Cardiac septum (tissue), 1 donor: ENCODE results near the gene ARPC5L. TPM values are rescaled to one million over a fixed set of nuclear protein-coding genes. Genes with fewer than 3 reads are reported as not detected.
"Not testable (repeated sequence)": the region's sequence is repeated elsewhere in the genome, so short reads cannot be mapped to it uniquely, and the experiment has no call there.

ENCODE experiments used
- DNase-seq: peaks from one replicate; pipeline ENCODE4 v3.0.0-alpha.2; 2020; ENCODE audit warnings: low spot score
- intact Hi-C: fragments of 100-400 bp; cut with DNase I; formaldehyde crosslinking; loops from one replicate; pipeline ENCODE4 v1.14.0; 2022
- total RNA-seq: library from RNA; stranded (reverse); fragmentation: NEBNext Ultra II Directional; extraction: Animal tissue kit (Norgen Biotek cat#: 25700); gene quantifications from one replicate; pipeline ENCODE4 v1.2.1, GENCODE V29; 2021
- donor health status: DM: no; HTN: no; CAD: no.

Gene ARPC5L
- total RNA-seq, 1 donor from 2014 or later, result 53.8 TPM

DNA sequence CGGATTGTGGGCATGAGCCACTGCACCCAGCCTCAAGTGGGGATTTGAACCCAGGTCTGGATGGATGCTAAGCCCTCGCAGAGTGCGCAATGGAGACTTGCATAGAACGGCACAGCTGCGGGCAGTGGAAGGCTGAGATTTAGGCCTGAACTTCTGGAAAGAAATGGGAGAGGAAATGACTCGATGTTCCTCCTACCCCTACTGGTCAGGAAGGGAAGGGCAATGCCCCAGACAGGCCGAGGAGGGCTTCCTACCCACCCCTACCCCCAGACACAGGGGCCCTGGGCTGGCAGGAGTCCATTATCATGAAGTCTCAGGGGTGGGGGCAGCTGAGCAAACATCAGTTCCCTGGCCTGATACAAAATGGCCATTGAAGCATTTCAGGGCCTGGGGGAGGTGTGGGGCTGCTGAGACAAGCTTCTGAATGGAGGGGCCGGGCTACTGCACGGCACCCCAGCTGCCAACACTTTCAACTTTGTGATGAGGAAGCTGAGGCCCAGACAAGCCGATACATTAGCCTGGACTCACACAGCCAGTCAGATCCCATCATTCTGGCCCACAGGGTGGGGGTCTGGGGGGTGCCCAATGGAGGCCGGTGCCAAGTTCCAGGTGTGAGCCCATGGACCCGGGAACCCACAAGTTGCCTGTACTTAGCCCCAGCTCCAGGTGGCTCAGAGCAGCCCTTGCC is 22.2 kb upstream of the ARPC5L start:
- intact Hi-C loops, result no loop called here

DNA sequence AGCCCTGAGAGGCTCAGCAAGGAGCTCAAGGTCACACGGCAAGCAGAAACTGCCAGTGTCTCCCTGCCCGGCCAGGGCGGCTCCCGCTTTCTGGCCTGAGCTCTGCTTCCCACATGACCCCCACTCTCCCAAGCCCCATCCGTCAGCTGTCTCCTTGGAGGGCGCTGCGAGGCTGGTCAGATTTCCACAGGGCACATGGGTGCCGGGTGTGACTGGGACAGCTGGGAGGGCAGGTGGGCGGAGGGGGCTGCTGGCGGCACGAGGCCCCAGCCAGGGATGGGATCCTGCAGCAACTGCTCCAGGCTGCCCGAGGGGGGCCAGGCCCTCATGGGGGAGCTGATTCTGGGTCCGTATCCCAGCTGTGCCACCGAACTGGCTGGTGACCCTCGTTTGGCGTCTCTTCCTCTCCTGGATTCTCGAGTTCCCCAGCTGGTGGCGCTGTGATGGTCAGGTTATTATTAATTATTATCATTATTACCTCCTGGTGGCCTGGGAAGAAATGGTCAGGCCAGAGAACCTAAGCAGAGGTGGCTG is 21.6 kb upstream of the ARPC5L start:
- DNase-seq, result no peak
- intact Hi-C loops, result no loop called here

More for the DNA sequence above, 22.2 kb upstream of the ARPC5L start:
- DNase-seq, result no peak

DNA sequence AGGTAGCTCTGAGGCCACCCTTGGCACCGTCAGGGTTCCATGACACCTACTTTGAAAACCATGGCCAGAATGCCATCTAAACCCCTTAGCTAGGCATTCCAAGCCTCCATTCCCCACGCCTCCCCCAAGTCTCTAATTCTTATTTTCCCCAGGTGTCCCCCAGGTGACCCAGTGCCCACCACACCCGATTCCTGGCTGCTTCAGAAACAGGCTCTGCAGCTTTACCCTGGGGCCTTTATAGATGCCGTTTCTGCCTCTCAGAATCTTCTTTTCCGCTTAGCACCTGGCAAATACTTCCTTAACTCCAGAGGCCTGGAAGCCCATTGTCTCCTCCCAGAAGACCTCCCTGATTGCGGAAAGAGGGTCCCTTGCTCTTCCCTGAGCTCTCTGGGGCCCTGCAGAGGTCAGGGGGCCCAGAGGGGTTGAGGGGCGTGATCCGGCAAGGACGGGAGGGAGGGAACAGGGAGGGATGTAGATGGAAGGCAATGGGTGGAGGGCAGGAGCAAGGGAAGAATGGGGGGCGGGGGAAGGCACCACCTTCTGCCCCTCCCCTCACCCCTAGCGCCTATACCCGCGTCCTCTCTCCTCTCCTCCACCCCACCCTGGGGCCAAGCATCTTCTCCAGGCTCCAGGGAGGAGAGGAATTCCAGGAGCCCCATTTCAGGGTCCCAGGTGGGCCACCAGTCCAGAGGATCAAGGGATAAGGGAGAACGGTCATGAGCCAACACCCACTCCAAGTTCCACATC is 20.7 kb upstream of the ARPC5L start:
- no peak for DNase-seq
- intact Hi-C loops, result no loop called here

DNA sequence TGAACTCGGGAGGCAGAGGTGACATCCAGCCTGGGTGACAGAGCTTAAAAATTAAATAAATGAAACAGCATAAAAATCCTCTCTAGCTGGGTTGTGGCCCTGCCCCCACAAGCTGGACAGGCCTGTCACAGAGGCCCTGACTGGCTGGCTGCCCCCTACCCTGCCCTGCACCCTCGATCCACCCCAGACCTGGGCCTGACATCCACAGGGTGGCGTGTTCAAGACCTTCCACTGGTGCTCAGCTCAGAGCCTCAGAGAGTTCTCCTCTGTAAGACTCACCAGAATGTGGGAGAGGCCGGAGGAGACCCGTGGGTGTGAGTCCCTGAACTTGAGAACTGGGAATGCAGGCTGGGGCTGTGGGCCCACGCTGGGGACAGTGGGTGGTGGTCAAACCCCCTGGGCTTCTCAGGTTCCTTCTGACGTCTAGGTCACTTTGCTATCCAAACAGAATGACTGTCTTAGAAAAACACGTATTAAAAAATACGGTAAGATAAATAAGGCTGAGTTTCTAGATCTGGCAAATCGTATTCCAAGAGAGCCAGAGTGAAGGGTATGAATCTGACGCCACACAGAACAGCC is 18.4 kb upstream of the ARPC5L start:
- intact Hi-C loops, result no loop called here

DNA sequence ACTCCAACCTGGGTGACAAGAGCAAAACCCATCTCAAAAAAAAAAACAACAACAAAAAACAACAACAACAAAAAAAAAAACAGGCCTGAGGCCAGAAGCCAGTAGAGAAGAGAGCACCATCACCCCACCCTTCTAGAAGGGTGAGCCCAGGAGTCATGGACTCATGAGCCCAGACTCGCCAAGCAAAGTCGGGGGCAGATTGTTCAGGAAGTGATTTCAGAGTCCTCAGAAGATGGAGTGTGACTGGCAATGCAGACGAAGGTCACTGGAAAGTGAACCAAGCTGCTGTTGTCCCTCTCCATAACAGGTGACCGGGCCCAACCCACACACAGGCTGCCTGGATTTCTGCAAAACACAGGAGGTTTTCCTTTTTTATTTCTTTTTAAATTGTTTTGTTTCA is 17.6 kb upstream of the ARPC5L start:
- no peak for DNase-seq
- intact Hi-C loops, result no loop called here

More for the DNA sequence above, 18.4 kb upstream of the ARPC5L start:
- DNase-seq, result no peak

DNA sequence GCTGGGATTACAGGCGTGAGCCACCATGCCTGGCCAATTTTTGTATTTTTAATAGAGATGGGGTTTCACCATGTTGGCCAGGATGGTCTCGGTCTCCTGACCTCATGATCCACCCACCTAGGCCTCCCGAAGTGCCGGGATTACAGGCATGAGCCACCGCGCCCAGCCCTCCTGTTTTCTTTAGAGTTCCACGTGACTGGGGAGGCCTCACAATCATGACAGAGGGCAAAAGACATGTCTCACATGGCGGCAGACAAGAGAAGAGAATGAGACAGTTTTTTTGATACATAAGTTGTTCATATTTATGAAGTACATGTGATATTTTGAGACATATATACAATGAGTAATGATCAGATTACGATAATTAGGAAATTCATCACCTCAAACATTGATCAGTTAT is 15.5 kb upstream of the ARPC5L start:
- intact Hi-C loops, DNase-seq: not testable (repeated sequence)

DNA sequence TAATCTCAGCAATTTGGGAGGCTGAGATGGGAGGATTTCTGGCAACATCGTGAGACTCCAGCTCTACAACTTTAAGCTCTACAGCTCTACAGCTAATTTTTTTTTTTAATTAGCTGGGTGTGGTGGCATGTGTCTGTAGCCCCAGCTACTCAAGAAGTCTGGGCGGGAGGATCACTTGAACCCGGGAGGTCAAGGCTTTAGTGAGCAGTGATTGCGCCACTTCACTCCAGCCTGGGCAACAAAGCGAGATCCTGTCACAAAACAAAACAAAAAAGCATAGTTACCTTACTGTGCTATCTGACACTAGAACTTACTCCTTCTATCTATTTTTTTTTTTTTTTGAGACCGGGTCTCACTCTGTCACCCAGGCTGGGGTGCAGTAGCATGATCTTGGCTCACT is 15.0 kb upstream of the ARPC5L start:
- intact Hi-C loops, result no loop called here
- DNase-seq, result no peak

DNA sequence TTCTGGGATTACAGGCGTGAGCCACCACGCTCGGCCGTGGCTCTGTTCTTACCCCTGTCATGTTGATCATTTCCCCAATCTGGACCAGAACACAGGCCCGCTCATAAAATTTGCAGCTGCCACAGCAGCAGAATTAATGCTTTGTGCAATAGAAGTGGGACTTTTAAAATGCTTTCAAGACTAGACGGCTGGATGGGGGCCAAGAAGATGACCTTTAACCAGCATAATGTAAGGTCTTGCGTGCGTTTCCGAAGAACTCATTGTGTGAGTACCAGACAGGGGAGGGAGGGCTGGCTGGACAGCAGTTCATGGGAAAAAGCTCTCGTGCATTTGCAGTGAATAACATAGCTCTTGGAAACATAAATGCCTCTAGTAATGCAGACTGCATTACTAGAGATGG is 12.1 kb upstream of the ARPC5L start:
- intact Hi-C loops, result no loop called here
- no peak for DNase-seq

DNA sequence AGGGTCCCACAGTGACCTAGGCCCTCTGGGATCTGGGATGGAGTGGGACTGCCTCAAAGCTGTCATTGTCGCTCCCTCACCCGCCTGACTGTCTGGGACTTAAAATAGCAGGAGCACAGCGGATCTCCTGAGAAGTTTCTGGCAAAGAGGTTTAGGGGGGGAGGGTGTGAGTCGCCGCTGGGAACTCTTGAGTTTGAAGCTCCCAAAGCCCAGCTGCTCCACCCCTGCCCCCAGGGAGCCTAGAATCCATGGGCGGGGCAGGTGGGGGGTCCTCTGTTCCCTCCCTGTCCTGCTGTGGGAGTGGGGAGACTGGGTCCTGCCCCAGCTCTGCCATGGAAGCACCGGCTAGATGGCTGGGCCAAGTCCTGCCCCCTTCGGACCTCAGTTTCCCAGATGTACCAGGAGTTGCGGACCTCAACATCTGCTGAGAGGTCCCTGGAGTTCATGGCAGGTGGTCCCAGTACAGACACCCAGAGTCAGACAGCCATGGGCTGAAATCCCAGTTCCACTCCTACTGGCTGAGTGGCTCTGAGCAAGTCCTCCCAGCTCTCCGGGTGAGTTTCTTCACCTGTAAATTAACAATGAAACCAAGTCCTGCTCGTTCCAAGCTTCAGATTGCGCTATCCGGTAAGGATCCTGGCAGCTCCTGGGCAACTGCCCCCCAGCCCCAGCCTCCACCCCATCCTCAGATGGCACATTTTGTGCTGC is 9.7 kb upstream of the ARPC5L start:
- intact Hi-C loops, result no loop called here
- DNase-seq, result no peak

DNA sequence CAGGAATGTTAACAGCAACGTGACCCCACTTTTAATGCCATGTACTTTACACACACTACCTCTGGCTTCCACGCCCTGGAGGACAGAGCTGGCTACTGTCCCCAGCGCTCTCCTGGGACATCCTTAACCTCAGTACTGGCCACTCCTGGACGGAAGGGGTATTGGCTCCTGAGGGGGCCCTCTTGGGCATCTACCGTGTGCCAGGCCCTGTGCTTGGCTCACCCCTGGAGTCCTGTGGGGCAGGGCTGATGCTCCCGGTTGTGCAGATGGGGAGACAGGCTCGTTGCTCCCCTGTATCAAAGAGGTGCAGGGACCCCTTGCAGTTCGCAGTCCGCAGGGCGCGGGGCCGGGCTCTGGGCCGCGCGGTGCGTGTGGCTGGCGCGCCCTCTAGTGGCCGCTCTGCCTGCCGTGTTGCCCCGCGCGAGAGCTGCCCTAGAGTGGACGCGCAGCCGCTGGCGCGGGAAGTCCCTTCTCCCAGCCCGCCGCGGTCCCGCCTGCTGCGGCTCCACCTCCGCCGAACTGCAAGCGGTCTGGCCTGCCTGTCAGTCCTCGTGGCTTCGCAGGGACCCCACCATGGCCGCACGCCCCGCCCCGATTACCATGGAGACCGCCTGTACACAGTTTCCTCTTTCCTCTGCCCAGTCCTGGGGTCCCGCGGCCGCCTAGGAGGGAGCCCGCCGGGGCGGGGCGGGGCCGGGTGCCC is 8.9 kb upstream of the ARPC5L start, which contains the start of gene WDR38:
TSS of gene WDR38 (plus strand) at position 632 of the 703 bp plus-strand sequence. CDS start 72 bp downstream, outside the sequence.
- intact Hi-C loops, result loop anchor here (1.0 kb wide), 1 partner anchor 79 kb away; no protein-coding TSS in a partner anchor
- DNase-seq, result peak; percentile 91

DNA sequence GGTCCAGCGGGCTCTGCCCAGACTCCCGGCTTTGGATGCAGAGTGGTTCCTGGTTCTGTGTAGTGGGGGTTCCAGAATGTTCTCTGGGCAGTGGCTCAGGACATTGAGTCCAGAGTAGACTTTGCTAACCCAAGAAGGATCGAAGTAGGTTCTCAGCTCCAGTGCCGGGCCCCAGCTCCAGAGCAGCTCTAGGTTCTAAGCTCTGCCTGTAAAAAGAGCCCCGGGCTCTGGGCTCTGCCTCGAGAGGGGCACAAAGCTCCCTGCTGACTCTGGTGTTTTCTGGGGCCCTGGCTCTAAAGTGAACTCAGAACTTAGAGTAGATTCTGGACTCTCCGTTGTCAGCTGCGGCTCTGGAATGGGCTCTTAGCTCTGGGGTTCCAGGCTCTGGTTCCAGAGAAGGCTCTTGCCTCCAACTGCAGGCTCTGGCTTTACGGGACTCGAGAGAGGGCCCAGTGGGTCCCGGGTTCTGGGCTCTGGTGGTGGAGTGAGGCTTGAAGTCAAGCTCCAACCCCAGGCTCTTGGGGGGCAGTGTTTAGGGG is 8.3 kb upstream of the ARPC5L start:
- DNase-seq, result no peak
- intact Hi-C loops, result loop anchor here (1.0 kb wide), 1 partner anchor 79 kb away; no protein-coding TSS in a partner anchor

DNA sequence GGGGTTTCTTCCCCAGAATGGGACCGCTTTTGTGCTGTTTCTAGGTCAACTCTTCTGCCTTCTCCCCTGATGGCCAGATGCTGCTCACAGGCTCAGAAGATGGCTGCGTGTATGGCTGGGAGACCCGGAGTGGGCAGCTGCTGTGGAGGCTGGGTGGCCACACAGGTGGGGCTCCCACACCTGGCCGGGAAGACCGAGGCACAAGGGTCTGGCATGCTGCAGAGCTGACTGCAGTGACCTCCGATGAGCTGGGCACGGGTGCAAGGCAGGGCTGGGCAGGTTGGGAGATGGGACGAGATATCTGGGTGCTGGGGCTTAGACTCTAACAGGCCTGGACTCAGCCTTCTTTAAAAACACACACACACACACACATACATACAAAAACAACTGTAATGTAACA is 7.8 kb upstream of the ARPC5L start:
- intact Hi-C loops, result no loop called here

DNA sequence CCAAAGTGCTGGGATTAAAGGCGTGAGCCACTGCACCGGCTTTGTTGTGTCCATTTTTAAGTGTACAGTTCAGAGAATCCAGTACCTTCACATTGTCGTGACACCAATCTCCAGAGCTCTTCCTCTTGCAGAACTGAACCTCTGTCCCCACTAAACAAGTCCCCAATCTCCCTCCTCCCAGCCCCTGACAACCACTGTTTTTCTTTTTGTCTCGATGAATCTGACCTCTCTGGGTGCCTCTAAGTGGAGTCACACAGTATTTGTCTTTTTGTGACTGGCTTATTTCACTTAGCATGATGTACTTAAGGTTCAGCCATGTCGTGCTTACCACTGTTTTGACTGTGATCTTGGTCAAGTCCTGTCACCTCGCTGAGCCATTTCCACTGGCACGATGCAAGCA is 7.1 kb upstream of the ARPC5L start:
- intact Hi-C loops, result no loop called here
- DNase-seq, result no peak

More for the DNA sequence above, 7.8 kb upstream of the ARPC5L start:
- DNase-seq, result no peak

DNA sequence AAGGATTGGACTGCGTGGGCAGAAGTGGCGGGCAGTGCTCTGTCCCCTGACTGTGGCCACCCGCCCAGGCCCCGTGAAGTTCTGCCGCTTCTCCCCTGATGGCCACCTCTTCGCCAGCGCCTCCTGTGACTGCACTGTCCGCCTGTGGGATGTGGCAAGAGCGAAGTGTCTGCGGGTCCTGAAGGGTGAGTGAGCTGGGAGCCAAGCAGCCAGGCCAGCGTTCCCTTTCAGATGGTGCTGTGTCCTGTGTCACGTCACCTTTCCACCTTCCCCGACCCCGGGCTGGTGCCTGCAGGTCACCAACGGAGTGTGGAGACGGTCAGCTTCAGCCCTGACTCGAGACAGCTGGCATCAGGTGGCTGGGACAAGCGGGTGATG is 6.4 kb upstream of the ARPC5L start:
- intact Hi-C loops, result no loop called here
- no peak for DNase-seq

DNA sequence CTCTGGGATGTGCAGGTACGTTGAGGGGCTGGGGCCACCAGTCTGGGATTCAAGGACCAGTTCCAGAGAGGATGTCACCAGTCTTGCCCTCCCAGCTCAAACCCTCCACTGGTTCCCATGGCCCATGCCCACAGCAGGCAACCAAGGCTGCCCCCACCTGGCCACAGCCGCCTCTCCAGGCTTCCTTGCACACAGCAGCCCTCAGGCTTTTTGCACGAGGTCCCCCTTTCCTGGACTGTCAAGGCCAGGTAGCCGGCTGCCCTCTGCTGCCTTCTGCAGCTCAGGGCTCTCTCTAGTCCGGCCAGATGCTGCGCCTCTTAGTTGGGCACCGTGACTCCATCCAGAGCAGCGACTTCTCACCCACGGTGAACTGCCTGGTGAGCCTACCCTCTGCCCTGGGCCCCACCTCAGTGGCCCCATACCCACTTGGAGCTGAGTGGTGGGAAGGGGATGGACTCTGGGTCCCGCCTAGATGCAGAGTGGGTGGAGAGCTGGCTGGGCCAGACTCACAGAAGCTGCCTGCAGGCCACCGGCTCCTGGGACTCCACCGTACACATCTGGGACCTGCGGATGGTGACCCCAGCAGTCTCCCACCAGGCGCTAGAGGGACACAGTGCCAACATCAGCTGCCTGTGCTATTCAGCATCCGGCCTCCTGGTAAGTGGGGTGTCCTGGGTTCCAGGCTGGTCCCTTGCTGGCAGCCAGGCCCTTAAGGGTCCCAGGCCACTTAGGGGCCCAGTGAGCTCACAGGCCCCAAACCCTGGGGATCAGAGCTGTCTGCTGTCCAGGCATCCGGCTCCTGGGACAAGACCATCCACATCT is 5.8 kb upstream of the ARPC5L start:
- intact Hi-C loops, result no loop called here
- DNase-seq, result no peak

DNA sequence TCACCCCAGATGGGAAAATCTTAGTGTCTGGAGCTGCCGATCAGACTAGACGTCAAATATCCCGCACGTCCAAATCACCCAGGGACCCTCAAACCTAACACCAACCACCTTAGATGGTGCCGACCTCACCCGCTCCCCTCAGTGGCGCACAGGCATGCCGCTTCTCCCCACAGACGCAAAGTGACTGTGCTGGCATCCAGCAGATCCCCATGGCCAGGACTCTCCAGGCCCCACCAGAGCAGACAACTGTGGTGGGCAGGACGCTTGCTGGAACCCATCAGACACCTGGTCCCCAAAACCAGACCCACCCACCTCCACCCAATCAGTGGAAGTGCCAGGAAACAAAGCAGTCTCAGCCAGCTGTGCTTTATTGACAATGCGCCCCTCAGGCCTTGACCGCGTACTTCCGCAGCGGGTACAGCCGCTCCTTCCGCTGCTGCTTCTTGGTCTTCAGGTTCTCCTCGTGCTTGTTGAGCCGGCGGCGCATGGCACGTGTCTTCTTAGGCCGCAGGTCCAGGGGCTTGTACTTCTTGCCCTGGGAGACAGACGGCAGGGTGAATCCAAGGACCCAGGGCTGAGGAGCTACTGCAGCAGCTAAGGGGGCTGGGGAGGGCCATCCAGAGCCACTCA is 4.3 kb upstream of the ARPC5L start:
- DNase-seq, result no peak
- intact Hi-C loops, result no loop called here

DNA sequence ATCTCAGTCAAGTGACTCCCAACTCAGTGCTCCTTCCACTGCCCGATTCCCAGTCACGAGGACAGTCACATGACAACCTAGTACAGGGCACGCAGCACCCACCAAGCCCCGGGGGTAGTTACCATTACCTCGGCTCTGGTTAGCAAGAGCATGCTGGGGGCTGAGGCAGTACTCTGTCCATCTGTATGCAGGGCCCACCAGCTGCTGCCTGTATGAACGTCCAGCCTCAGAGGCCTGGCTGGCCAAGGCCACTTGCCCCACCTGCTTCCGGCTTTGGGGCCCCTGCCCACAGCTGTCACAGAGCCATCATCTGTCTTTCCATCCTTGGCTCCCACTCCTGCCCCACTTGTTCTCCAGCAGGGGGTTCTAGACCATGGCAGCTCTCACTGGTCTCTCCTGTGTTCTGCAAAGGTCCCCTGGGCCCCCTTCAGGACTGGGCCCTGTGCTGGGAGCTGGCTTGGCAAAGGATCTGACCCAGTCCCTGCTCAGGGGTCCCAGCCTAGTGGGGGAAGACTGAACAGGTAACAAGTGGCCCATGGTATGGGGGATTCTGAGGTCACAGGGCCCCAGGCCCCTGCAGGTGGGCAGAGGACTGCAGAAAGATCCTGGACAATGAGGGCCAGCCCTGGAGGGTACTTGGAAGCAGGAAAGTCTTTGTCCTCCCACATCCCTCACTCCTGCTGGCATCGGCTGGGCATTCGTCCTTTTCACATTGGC is 3.4 kb upstream of the ARPC5L start:
- no peak for DNase-seq
- intact Hi-C loops, result no loop called here
